Stimulated activated CD4-positive, alpha-beta T cell treated with anti-CD3 and anti-CD28 coated beads, TNF-alpha, amount 100 ng/mL, for 1 hour (primary cell): ENCODE measurements around the gene NTN5.
"Not testable (repeated sequence)": the region's sequence is repeated elsewhere in the genome, so short reads cannot be mapped to it uniquely, and the experiment has no call there.

Experiments used
- DNase-seq, 3 donors: peaks; one replicate each; pipeline ENCODE4 v3.0.0-alpha.2; 2020; ENCODE audit warnings: low read depth in 3 of 3, low spot score in 1 of 3

Gene NTN5

DNA sequence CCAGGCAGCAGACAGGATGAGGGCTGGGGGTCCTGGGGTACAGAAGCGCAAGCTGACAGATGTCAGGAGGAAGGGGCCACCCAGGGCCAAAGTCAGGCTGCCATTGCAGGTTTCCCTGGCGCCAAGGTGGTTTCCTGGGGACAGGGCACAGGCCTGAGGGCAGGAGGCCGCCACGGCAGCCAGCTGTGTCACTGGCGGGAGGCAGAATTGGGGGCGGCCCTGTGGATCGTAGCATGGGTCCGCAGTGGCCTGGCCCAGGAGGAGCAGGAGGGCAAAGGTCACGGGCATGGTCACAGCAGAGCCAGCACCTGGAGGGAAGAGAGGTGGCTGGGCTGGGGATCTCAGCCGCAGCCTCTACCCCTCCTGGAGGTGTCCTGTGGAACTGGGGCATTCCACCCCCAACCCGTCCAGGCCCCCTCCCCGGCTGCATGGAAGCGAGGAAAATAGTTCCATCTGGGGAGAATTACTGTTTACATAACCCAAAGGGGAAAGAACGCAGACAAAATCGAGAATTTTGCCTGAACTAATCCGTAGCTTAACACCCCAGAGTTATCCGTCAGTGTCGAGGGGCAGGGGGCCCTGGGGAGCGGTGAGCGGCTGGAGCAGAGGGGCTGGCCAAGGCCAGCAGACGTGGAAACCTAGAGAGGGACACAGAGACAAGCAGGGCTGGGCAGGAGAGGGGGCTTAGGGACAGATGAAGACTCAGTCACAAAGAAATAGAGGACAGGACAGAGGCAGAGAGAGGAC is 1.9 kb downstream of the NTN5 start:
- no peak for DNase-seq

DNA sequence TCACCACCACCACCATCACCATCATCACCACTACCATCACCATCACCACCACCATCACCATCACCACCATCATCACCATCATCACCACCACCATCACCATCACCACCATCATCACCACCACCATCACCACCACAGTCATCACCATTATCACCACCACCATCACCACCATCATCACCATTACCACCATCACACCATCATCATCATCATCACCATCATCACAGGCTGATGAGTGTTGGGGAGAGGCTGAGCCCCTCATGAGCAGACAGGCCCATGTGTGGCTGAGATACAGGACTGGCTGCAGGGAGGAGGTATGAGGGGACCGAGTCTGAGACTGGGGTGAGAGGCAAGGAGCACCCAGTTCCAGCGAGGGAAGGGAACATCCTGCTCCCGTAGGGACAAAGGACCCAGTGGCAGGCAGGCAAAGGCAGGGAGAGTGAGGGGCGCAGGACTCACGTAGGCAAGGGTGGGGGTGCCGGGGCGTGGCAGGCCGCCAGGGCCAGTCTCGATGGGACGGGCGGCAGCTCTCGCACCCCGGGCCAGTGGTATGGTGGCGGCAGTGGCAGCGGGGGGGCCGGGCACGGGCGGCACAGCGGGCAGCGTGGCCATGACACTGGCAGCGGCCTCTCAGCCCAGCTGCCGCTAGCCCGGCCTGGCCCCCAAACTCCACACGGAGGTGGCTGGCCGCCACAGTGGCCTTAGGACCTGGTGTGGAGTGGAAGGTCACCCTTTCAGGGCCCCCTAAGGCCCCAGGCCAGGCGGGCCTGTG is 2.7 kb downstream of the NTN5 start:
- no peak for DNase-seq

DNA sequence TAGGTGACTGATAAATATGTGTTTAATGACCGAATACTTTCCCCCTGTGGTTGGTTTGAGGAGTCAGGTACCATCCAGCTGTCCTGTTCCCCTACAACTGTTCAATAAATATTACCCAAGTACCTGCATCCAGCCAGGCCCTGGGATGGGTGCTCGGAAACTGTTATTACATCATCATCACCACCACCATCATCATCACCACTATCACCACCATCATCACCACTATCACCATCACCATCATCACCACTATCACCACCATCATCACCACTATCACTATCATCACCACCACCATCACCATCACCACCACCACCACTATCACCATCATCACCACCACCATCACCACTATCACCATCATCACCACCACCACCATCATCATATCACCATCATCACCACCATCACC is 4.1 kb downstream of the NTN5 start:
- DNase-seq = no peak

DNA sequence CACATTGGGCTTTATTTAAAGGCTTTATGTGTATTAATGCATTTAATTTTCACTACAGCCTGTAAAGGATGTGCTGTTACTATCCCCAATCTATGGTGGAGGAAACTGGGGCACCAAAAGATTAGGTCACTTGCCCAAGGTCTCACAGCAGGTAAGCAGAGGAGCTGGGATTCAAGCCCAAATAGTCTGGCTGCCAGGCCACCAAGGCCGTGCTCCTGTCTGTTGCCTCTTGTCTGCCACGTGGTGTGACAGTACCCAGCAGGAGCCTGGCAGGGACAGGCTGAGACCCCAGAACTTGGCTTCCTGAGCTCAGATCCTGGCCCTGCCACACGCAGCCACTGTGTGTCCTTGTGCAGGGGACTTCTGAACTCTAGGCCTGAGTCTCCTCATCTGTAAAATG is 4.5 kb downstream of the NTN5 start:
- DNase-seq = no peak

DNA sequence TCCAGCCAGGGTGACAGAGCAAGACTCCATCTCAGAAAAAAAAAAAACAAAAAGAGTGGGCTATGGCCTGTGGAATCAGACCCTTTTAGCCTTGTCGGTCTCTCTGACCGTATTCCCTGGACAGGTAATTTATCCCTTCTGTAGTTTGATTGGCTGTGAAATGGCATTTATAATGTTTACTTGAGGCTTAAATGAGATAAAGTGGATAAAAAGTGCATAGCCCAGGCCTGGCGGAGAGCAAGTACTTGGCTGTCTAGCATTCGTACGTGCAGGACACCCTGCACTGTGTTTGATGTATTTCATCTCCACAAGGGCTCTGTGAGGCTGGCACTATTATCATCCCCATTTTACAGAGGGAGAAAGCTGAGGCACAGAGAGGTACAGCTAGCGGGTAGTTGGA is 7.0 kb downstream of the NTN5 start:
- DNase-seq = no peak

DNA sequence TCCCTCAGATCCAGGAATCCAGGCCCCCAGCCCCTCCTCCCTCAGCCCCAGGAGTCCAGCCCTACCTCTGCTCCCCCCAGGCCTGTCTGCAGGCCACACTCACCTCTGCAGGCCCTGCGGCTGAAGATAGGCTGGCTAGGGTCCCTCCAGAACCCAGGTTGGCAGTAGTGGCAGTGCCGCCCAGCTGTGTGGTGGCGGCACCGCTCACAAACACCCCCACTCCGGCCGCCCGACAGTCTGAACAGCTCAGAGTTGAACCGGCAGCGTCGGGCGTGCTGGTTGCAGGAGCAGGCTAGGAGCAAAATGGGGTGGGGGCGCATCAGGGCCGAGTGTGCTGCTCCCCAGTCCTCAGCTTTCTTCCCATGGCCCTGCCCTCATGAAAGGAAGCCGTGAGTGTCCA is 8.3 kb downstream of the NTN5 start:
- no peak for DNase-seq

DNA sequence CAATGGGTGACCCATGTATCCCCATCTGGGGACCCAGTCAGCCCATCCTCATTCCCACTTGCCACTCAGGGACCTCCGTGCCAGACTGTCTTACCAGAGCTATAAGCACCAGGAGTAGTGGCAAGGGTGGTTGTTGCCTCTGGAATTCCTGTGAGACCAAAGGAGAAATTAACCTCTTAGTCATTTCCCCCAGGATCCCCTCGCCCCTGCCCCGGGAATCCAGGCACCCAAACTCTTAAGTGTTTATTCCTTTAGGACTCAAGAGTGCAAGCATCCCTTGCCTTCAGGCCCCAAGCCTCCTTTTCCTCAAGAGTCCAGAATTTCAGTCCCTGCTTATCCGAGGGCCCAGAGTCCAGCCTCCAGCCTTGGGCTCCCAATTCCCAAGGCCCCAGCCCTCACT is 9.2 kb downstream of the NTN5 start:
- no peak for DNase-seq

DNA sequence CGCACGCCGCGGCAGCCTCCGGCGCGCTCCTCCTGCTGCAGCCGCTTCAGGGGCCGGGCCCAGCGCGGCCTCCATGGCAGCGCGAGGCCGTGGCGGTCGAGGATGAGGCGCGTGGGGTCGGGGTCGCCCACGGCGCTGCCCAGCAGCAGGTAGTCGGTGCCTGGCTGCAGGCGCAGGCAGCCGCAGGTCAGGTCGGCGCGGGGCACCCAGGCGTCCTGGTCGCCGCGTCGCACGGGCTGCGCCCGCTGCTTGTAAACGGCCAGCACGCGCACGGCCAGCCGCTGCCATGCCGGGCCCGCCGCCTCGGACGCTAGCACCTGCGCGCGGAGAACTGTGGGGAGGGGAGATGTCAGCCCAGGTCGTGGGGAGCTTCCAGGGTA is 11.1 kb downstream of the NTN5 start:
- DNase-seq = no peak

DNA sequence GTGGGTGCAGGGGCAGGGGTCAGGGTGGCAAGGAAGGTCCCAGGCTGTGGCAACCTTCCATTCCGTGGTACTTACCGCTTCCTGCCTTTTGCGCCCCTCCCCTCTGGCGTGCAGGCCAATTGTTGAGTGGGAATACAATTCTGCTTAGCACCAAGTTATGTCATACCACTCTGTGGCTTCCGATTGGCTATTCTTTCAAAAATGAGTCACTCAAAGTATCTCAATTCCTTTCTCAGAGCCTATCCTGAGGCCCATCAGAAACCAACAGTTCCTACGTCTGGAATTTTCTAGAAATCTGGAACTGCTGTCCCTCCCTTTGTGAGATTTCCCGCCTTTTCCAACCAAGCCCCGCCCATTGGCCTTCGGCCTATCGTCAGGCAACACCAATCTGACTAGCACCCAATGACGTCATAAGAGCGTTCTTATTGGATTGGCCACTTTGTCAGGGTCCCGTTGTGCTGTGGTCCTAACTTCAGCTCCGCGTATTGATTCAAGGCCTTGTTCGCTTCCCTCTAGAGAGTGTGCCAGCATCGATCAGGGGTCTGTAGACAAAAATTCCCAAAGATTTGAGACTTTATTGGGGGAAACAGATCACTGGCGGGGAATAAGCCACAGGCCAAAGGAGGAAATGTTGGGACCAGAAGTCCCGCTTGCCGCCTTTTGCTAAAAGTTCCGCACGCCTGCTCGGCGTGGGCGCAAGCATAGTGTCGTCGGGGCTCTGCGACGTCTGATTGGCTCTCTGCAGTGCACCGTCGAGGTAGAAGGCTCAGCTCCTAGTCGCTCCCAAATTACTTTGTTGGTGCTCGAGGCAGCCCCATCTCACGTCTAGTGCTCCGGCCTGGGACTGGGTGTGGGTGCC is 11.7 kb downstream of the NTN5 start:
- DNase-seq = peak; percentile 35 to 52 (median 39)

DNA sequence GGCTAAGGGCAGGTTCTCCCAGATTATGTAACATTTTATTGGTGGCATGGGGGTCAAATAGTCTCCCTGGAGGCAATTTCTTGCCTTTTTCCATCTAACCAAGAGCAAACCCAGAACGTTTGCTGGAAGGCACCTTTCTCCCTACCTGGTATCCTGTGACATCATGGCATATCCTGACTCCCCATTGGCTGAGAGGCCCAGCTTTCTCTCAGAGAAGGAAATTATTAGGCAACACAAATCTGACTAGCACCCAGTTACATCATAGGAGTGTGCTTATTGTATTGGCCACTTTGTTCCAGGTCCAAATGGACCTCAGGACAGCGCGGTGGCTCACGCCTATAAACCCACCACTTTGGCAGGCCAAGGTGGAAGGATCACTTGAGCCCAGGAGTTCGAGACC is 13.0 kb downstream of the NTN5 start:
- DNase-seq = no peak

DNA sequence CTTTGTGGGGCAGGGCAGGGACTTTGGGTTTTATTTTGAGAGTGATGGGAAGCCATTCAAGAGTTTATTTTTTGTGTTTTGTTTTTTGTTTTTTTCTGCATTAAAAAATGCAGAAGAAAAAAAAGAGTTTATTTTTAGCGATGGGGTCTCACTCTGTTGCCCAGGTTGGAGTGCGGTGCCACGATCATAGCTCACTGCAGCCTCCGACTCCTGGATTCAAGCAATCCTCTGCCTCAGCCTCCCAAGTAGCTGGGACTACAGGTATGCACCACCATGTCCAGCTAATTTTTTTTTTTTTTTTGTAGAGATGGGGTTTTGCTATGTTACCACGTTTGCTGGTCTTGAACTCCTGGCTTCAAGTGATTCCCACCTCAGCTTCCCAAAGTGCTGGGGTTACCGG is 14.3 kb downstream of the NTN5 start:
- DNase-seq = no peak

DNA sequence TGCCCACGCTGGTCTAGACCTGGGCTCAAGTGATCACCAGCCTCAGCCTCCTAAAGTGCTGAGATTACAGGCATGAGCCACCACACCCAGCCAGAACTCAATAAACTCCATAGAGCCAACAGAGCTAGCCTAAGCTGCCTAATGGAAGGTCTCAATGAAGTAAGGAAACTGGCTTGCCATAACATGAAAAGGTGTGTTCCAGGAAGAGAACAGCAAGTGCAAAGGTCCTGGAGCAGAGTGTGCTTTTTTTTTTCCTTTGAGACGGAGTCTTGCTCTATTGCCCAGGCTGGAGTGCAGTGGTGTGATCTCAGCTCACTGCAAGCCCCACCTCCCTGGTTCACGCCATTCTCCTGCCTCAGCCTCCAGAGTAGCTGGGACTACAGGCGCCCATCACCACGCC is 15.0 kb downstream of the NTN5 start:
- not testable (repeated sequence) for DNase-seq

DNA sequence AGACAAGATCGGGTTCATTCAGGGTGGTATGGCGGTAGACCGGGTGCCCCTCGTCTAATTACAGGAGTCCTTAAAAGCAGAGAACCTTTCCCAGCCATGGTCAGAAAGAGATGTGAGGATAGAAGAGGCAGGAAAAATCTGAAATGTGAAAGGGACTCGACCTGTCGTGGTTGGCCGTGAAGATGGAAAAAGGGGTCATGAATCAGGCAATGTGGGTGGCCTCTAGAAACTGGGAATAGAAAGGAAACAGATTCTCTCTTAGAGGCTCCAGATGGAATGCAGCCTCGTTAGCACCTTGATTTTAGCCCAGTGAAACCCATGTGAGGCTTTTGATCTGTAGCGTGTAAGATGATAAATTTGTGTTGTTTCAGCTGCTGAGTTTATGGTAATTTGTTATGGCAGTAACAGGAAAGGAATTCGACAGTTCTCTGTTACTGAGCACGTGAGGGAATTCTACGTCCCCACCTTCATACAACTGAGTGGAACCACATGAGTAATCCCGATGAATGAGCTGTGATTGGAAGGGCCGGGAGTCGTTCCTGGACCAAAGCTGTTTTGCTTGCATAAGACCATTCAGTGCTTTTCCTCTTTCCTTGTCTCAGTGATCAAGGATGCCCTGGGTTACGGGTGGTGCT is 15.9 kb downstream of the NTN5 start:
- DNase-seq = no peak

DNA sequence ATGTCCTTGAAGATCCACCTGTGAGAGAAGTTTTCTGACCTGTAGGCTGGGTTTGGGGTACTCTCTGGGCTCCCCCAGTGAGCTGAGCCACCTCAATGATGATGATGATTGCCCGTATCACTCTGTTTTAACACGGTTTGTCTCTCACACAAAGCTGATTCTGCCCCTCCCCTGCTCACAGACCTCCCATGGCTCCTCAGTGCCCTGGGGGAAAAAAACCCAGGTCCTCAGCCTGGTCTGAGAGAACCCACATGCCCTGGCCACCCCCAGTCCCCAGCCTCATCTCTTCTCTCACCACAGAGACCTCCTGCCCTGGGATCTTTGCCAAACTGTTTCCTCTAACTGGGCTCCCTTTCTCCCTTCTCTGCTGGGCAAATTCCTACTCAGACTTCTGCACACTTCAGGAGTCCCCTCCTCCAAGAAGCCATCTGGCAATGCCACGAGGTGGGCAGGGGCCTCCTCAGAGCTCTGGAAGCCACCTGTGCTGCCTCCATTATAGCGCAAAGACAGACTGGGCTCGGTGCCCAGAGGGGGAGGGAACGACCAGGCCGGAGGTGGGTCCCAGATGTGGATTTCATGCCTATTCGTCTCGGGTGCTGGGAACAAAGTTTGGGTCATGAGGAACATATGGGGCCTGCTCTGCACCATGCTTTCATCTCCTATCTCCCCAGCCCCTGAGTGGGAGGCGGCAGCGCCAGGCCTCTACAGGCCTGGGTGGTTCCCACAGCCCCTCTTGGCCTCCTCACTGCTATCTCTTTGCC is 18.3 kb downstream of the NTN5 start:
- no peak for DNase-seq

DNA sequence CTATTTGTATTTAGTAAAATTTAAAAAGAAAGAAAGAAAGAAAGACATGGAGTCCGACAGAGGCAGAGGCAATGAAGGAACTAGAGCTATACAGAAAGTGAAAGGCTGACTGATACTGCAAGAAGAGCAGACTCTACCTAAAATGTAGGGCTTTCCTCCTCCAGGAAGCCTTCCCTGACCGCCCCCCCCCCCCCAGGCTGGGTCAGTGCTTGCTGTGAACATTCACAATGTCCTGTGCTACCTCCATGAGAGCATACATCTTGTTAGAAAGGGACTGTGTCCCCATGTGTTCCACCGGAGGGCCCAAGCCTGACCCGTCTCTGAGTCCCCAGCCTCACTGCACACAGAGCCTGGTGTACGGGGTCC is 21.2 kb downstream of the NTN5 start:
- no peak for DNase-seq

DNA sequence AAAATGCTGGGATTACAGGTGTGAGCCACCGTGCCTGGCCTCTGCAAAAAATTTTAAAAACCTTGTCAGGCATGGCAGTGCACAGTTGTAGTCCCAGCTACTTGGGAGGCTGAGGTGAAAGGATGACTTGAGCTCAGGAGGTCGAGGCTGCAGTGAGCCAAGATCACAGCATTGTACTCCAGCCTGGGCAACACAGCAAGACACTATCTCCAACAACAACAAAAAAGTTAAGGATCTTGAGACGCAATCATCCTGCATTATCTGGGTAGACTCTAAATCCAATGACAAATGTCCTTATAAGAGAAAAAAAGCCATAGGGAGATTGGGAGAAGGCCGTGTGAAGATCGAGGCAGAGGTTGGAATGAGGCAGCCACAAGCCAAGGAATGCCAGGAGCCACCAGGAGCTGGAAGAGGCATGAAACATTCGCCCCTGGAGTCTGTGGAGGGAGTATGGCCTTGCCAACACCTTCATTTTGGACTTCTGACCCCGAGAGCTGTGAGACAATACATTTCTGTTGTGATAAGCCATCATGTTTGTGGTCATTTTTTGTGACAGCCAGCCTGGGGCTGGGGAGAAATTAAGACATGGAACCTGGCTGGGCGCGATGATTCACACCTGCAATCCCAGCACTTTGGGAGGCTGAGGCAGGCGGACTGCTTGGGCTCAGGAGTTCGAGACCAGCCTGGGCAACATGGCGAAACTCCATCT is 21.7 kb downstream of the NTN5 start:
- DNase-seq = no peak

DNA sequence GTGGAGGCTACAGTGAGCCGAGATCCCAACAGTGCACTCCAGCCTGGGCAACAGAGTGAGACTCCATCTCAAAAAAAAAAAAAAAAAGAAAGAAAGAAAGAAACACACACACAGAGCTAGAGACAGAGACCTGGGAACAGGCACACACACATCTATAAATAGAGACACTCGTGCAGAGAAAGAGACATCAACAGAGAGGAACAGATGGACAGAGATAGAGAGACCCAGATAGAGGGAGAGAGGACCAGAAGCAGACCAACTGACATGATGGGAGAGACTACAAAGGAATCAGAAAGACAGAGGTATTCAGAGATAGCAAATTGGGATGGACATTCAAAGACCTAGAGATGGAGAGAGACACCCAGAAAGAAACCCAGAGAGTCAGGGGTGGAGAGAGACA is 24.7 kb downstream of the NTN5 start:
- DNase-seq = no peak

DNA sequence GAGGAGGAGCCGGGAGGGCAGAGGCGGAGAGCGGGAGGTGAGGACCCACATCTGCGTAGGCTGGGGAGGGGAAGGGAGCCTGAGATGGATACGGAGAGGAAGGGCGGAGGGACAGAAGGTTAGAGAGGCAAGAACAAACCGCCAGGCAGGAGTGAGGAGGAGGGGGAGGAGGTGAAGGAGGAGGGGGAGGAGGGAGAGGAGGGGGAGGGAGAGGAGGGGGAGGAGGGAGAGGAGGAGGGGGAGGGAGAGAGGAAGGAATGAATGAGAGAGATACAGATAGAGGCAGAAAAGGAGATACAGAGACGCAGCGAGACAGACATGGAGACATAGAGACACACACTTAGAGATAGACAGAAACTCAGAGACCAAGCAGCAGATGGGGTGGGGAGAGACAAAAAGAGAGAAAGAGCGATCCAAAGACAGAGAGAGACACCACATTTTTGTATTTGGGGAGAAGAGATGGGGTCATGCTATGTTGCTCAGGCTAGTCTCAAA is 26.0 kb downstream of the NTN5 start:
- no peak for DNase-seq

DNA sequence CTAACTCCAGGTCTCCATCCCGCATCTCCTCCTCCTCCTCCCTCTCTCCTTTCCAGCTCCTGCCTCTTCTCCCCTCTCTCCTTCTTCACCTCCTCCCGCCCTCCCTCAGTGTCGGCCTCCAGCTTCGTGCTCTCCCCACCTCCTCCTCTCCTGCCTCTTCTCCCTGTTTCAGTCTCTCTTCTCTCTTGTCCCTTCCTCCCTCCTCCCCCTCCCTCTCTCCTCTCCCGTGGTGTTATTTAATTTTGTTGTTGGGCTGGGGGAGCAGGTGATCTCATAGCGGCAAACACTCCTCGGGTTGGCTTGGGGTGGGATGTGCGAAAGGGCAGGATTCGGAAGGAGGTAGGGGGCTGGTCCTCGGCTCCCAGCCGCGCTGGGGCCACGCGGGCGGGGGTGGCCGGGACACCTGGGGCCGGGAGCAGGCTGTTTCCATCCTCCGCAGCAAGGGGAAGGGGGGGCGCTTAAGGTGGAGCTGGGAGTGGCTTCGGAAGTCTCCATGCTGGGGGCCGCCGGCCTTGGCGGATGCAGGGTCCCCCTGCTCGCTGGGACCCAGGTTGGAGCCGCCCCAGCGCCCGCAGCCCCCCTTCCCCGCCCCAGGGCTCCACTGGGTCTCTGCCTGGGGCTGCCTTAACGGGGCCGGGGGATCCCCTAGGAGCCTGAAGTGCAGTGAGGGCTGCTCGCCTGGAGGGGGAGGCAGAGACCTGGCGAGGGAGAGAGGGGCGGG is 26.7 kb downstream of the NTN5 start, which contains the start of gene CA11:
Gene CA11, minus strand, starts transcription at position 187 of the 721 bp plus-strand sequence. CDS start 555 bp downstream, outside the sequence.
- peak; percentile 76 to 85 (median 85) for DNase-seq
